ENCODE results near the gene DIP2A.

DIP2A gene

DNA sequence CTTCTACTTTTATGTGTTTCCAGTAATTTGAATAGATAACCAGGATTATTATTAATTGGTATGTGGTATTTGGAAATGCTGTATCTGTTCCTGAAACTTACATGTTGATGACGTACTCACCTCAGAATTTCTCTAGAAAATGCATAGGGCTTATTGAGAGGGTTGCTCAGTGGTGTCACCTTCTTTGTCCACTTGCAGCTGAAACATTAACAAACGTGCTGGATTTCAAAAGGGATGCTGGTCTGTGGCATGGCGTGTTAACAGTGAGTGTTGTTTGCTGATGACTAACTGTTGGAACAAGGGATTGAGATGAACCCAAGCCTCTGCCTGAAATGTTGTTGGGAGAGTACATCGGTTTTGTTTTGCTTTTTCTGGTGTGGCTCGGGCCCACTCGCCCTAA lies 78.3 kb downstream of the DIP2A start:
- no peak for DNase-seq

DNA sequence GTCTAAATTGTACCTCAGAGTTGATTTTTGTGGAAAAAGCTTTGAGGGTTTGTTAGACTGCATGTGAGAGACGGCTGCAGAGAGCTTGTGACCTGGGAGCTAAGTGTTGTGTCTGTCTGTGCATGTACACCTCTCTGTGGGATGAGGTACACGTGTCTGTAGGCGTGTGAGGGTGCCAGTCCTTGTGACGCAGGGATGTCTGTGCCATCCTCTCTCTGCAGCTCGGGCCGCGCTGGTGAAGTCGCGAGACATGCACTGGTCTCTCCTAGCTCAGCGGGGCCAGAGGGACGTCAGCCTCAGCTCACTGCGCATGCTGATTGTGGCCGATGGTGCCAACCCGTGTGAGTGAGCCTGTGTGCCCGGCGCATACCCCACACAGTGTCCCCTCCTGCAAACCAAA lies 79.6 kb downstream of the DIP2A start:
- no peak for DNase-seq

DNA sequence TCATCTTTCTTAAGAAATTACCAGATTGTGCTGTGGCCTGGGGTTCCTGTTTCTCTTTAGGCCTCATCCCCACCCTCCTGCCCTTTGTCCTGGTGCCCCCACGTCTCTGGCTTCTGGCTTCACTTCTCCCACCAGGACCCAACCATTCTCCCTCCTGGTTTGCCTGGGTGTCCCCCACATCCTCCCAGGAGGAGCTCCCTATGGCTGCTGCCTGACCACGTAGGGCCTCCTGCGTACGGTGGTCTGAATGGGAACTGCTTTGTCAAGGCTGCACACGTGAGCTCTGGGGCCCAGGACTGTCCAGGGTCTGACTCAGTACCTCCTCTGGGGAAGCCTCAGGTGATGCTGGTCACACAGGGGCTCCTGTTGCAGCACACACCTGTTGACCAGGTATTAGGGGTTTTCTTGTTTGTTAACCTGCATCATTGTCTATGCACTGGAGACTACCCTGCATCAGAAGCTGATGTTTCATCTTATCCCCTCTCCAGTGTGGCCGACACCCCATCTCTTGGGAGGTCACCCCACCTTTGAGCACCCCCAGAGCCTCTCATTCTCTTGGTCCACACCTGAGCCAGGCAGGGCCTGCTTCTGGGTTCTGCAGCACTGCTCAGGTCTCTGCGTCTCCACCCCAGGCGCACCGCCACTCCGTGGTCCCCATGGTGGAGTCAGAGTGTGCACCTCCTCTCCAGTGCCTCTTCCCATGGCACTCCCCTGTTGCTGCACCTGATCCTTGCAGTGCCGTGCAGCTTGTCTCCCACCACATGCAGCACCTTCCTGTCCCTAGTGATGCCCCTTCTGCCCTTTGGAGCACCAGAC lies 80.4 kb downstream of the DIP2A start:
- no peak for DNase-seq

DNA sequence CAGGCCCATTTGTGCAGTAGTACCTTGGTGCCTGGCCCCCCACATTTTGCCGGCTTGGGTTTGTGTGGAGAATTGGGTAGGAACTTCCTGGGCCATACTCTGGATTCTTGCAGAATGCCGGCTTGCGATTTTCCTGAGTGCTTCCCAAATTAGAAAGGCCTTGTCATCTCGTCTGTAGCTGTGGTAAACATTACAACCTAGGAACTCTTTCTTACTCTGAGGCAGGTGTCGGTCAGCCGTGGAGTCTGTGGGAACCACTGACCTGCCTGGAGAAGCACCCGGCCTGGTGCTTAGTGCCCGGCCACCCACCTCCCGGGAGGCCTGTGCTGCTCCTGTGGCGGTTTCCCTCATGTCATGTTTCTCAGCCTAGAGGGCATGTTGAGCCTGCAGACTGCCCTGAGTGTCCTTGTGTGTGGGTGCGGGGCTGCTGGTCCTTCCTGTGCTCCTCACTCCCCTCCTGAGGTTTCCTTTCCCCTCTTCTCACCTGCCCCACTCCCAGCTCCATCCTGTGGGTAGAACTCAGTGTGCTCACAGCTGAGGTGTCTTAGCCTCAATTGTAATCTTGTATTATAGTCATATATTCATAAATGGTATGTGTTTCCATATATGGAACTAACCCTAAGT lies 81.5 kb downstream of the DIP2A start:
- no peak for DNase-seq

DNA sequence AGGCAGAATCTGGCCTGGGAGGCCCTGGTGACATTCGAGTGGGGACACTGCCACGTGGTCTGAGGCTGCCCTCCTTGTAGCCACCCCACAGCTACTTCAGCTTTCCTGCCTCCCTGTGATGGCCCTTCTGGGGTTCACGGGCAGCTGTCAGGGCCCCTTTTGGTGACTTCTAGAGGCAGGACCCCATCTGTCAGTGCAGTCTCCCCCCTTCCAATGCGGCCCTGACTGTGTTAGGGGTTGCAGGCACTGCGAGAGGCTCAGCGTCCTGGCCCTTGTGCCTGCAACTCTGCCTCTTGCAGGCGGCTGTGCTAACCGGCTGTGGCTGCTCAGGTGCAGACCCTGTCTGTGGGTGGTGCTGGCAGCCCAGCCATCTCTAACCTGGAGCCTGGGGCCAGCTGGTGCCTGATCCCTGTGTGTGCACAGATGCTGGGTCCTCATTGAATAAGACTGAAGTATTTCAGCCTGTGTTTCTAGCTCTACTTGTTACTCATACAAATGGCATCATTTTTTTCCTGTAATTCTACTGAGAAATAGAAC lies 84.0 kb downstream of the DIP2A start:
- no peak for DNase-seq

DNA sequence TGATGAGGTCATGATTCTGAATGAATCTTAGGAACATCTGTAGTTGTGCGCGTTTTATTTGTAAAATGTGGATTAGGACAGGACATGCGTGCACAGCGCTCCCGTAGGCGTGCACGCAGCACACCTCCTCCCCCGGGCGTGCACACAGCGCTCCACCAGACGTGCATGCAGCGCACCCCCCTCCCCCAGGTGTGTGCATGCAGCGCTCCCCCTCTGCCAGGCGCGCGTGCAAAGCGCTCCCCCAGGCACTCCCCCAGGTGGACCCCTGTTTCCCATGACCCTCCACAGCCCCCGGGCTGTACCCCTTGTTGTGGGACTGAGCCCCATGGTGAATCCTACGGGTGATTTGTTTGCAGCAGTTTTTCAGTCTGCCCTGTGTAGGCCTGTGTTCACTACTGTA lies 84.6 kb downstream of the DIP2A start:
- DNase-seq = no peak

DNA sequence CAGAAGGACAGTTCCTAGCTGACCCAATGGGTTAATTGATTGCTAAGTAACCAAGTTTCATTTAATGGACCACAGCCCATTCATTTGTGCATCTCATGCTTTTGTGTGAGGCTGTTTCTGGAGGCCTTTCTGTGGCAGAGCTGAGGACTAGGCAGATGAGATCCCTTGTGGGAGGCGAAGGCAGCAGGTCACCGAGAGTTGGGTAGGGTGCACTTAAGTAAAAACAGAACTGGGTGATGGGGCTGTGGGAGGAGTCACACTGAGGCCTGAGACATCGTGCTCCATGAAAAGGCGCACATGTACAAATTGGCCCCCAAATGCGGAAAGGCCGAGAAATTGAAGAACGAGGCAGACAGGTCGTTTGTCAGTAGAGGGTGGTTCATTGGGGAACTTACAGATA lies 85.3 kb downstream of the DIP2A start:
- DNase-seq = no peak

DNA sequence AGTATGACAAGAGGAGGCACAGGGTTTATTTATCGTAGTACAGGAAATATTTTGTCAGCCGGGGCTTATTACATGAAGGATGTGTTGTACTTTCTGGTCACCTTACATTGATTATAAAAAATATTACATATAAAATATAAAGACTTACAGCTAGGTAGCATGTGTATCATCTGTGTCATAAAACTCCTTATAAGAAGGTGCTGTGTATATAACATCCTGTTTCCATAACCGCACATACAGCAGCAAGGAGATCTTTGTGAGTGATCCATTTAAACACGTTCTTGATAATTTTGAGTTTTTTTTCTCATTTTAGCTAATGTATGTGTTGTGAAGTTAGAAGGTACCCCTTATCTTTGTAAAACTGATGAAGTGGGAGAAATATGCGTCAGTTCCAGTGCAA lies 86.1 kb downstream of the DIP2A start:
- no peak for DNase-seq

DNA sequence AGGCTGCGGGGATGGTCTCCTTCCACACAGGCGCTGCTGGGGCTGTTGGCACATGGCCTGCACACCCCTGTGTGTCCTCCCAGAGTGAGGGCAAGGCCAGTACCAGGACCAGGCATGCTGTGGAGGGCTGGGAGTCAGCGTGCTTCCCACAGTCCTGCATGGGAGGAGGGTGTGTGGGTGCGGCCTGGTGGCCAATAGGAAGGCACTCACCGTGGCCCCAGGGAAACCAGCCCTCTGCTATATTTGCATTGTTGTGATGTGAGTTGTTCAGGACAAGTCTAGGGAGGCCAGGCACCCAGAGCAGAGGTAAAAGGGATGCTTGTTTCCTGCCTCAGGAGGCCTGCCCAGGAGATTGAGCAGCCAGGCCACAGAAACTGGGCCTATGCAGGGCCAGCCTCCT lies 86.7 kb downstream of the DIP2A start:
- DNase-seq = no peak

DNA sequence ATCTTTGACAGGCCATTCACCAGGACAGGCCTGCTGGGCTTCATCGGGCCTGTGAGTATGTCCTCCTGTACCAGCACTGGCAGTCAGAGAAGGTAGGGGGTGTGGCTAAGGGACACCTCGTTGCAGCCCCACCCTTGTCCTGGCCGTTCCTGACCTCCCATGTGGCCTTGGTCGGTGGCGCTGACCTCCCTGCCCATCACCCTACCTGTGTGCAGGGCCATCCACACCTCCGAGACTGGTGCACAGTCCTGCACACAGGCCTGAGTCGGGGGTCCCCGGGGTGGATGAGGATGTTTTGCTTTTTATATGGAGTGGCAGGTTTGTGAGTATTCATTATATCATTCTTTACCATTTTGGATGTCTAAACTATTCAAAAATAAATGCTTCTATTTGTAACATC lies 87.2 kb downstream of the DIP2A start:
- DNase-seq = no peak

DNA sequence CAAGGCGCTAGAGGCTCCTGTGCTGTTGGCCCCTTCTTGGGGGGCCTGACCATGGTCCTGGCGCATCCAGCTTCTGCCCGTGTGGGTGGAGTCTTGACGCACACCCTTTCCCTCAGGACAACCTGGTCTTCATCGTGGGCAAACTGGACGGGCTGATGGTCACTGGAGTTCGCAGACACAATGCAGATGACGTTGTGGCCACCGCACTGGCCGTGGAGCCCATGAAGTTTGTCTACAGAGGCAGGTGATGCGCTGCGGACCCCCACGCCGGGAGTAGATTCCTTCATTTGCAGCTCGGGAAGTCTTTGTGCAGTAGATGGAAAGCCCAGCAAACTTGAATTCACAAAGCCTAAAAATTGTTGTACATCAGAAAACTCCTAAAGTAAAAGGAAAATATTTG lies 88.1 kb downstream of the DIP2A start:
- DNase-seq = no peak

DNA sequence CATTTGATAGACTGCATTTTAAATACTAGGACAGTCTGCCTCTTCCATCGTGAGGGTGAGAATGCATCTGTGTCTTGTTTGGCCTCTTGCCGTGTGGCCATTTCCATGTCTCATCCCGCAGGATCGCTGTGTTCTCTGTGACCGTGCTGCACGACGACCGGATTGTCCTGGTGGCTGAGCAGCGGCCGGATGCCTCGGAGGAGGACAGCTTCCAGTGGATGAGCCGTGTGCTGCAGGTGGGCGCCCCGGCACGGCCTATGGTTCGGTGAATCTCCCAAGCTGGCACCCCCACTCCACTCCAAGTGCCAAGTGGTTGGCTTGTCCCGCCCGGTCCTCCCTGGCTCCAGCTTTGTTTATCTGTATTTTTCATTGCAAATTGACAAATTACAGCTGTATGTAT lies 91.0 kb downstream of the DIP2A start:
- no peak for DNase-seq

DNA sequence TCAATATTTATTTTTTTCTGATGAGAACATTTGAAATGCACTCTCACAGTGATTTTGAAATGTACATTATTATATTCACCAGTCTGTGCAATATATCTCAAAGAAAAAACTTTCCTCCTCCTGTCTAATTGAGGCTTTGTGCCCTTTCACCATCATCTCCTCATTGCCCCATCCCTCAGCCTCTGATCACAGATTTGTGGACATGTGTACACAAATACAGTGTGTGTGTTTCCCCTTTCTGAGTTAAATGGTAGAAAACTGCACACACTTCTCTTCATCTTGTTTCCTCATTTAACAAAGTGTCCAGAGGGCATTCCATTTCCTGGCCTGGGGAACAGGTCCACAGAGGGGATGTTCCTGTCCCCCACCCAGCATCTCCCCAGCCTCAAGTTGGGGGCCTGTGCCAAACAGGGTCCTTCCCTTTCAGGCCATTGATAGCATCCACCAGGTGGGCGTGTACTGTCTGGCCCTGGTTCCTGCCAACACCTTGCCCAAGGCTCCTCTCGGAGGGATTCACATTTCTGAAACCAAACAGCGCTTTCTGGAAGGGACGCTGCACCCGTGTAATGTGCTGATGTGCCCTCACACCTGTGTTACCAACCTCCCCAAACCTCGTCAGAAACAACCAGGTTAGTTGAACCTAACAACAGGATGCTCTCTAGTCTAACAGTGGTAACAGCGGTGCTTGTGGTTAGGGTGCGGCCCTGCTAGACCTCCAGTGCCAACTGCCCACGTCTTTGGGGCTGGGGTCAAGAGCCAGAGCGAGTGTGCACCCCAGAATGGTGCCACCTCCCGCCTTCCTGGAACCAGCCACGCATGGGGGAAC lies 91.6 kb downstream of the DIP2A start:
- no peak for DNase-seq

DNA sequence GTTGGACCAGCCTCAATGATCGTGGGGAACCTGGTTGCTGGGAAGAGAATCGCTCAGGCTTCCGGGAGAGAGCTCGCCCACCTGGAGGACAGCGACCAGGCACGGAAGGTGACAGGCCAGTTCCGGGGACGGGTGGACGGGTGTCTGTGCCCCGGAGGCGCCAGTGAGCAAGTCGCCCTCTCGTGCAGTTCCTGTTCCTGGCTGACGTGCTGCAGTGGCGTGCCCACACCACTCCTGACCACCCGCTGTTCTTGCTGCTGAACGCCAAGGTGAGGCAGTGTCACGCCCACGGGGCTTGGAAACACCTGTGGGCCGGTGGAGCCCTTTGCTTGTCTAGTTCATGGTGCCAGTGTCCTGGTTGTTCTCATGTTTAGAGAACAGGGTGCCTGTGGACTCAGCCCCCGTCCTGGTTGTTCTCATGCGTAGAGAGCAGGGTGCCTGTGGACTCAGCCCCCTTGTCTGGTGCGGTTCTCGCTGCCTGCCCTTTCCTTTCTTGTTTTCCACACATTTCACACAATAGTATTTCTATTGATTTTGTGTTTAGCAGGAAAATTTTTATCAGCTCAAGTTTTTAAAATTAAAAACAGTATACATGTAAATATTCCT lies 93.0 kb downstream of the DIP2A start:
- no peak for DNase-seq

DNA sequence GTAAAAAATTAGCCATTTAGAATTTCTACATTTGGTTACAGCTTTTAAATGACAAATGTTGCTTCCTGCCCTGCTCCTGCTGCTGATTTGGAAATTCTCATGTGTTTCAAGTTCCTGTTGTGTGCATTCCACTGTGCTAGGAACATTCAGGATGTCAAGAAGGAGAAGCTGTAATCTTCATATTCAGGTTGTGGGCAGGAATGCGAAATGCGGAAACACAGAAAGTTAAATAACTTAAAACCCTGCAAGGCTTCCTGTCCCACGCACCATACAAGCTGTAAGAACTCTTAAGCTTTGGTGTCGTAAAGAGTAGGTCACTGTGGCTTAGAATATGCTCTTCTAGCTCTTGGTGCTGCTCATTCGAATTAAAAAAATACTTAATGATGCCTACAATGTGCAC lies 93.6 kb downstream of the DIP2A start:
- DNase-seq = no peak

DNA sequence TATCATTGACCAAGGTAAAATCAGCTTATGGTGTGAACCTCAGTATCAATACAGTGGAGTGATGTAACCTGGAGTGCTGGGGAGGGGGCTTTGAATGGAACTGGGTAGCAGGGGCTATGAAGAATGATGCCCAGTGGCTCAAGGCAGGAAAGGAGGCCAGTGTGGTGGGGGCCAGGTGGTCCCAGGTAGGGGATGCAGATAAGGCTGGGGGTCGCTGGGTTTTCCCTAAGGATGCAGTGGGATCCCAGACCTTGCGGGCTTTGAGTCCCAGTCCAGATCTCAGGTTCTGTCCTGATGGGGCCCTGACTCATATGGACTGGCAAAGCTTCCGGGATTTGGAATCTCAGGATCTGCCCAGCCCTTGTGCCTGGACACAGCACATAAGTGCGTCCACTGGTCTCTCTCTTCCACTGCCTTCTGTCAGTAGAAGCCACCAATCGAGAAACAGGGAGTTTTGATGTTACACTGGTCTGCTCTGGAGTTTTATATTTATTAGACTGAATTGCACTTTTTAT lies 94.2 kb downstream of the DIP2A start:
- no peak for DNase-seq

DNA sequence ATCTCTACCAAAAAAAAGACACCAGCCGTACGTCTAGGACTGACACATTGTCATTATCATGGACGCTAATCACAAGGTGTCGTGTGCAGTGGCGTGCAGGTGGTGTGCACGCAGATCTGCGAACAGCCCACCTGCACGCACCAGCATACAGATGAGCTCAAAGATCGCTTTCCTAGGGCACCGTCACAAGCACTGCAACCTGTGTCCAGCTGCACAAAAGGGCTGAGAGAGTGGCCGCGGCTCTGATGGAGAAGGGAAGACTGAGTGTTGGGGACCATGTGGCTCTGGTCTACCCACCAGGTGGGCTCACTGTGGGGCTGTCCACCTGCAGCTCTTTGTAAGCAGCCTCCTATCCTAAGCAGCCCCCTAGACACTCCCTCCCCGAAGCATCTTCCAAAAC lies 95.3 kb downstream of the DIP2A start:
- no peak for DNase-seq

DNA sequence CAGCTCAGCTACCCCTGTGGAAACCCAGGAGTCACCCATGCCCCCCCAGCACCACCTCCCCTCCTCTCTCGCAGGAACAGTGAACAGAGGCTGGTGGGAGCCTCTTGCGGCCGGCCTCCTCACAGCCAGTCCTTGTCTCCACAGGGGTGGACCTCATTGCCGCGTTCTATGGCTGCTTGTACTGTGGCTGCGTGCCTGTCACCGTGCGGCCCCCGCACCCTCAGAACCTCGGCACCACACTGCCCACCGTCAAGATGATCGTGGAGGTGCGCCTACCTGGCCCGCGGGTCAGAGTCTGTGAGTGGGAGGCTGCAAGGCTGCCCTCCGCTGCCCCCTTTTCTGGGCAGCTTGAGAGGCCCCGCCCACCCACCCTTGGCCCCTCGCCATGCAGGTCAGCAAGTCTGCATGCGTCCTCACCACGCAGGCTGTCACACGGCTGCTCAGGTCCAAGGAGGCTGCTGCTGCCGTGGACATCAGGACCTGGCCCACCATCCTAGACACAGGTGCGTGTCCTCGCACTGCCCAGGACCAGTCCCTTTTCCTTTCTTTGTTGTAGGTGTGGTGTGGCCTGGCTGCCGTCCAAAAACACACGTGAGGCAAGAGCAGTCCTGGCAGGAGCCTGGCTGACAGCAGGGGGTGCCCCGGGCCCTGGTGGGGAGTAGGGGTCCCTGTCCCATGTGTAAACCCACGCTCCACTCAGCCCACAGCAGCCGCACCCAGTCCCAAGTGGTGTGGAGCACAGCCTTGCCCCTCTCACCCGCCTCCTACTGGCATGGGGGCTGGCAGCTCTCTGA lies 95.9 kb downstream of the DIP2A start:
- DNase-seq = peak; percentile 9

DNA sequence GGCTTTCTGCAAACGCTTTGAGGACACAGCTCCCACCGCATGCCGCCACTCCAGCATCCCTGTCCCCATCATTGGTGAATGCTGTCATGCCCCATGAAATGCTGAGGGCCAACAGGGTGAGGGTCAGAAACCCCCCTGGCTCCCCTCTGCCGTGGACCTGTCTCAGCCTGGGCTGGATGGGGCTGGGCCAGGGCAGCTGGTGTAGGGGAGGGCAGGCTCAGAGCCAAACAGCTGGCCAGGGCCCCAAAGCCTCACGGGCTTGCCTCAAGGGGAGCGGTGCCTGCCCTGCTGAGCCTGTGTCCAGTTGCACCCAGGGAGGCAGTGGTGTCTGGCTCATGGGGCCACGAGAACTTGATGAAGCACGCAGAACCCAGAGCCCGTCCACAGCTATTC lies 96.5 kb downstream of the DIP2A start:
- DNase-seq = no peak

DNA sequence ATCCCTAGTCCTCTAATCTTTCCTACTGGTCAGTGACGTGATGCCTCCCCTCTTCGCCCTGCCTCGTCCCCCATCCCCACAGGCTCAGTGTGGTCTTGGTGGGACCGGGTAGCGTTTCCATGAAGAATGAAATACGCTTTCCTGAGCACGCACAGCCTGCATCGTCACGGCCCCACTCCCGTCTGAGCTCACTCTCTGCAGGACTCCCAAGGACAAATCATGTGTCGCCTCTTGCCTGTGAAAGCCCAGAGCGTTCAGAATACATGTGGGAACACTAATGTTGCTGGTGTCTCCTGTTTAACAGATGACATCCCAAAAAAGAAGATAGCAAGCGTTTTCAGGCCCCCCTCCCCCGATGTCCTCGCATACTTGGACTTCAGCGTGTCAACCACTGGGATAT lies 97.0 kb downstream of the DIP2A start:
- DNase-seq = no peak

DNA sequence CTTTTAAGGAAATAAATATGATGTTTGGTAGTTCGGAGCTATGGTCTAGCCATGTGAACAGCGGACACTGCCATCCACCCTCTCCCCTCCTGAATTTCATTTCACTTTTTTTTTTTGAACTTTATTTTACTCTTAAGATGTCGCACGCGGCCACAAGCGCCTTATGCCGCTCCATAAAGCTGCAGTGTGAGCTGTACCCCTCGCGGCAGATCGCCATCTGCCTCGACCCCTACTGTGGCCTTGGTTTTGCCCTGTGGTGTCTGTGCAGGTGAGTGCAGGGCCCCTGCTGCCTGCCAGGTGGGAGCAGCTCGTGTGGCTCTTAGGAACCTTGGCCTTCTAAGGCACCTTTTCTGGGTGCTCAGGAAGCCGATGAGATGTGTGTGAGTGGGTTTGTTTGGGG lies 98.1 kb downstream of the DIP2A start:
- DNase-seq = no peak

DNA sequence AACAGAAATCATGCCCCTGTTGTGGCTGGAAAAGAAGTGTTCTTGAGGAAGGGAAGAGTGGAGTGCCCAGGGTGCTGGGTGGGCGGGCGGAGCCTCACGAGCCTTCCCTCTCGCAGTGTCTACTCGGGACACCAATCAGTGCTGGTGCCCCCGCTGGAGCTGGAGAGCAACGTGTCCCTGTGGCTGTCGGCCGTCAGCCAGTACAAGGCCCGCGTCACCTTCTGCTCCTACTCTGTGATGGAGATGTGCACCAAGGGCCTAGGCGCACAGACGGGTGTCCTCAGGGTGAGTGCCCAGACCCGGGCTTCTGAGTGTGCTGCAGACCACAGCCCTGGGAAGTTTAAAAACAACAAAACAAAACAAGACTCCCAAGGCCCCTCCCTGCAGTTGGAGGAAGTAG lies 98.8 kb downstream of the DIP2A start:
- DNase-seq = no peak

All from NCI-H2029 (cell line).